CD4-positive, alpha-beta T cell treated with Interleukin-2 at 100 ng/mL for 4 hours (primary cell): ENCODE measurements around the gene PRR5L.

Experiments
- DNase-seq: peaks from one replicate; pipeline ENCODE4 v3.0.0-alpha.2; 2020; ENCODE audit warnings: low spot score

Gene PRR5L

GRCh38 chr11:36436589-36436988, 140.5 kb downstream of the PRR5L start:
- no peak for DNase-seq

- no peak for DNase-seq
Measured at GRCh38 chr11:36437413-36437812, 141.3 kb downstream of the PRR5L start.

- DNase-seq = no peak
Measured at GRCh38 chr11:36438126-36438525, 142.0 kb downstream of the PRR5L start.

GRCh38 chr11:36441610-36442208, 145.6 kb downstream of the PRR5L start:
- no peak for DNase-seq

GRCh38 chr11:36443661-36444060, 147.6 kb downstream of the PRR5L start:
- DNase-seq = no peak

- no peak for DNase-seq
Measured at GRCh38 chr11:36446135-36446534, 150.0 kb downstream of the PRR5L start.

GRCh38 chr11:36447514-36447913, 151.4 kb downstream of the PRR5L start:
- DNase-seq = no peak

- no peak for DNase-seq
Measured at GRCh38 chr11:36447947-36448346, 151.9 kb downstream of the PRR5L start.

- no peak for DNase-seq
Measured at GRCh38 chr11:36449561-36450096, 153.5 kb downstream of the PRR5L start.

GRCh38 chr11:36450110-36450572, 154.1 kb downstream of the PRR5L start:
- DNase-seq = no peak

- no peak for DNase-seq
Measured at GRCh38 chr11:36451045-36451444, 155.0 kb downstream of the PRR5L start.

GRCh38 chr11:36451681-36452080, 155.6 kb downstream of the PRR5L start:
- DNase-seq = no peak

GRCh38 chr11:36452236-36452940, 156.3 kb downstream of the PRR5L start:
- DNase-seq = peak; percentile 31

- DNase-seq = peak; percentile 25
Measured at GRCh38 chr11:36452961-36453360, 156.9 kb downstream of the PRR5L start.

GRCh38 chr11:36453678-36454077, 157.6 kb downstream of the PRR5L start:
- no peak for DNase-seq

GRCh38 chr11:36454551-36454940, 158.5 kb downstream of the PRR5L start:
- DNase-seq = no peak

GRCh38 chr11:36454941-36455631, 159.0 kb downstream of the PRR5L start:
- no peak for DNase-seq

- no peak for DNase-seq
Measured at GRCh38 chr11:36455658-36456111, 159.6 kb downstream of the PRR5L start.

GRCh38 chr11:36456156-36456555, 160.1 kb downstream of the PRR5L start:
- no peak for DNase-seq

GRCh38 chr11:36458129-36458915, 162.2 kb downstream of the PRR5L start:
- DNase-seq = no peak

GRCh38 chr11:36459046-36459445, 163.0 kb downstream of the PRR5L start:
- no peak for DNase-seq

GRCh38 chr11:36460220-36460619, 164.1 kb downstream of the PRR5L start:
- no peak for DNase-seq
